Body of pancreas (tissue), 4 donors: ENCODE measurements around the gene FLYWCH1.

Experiments
- CTCF ChIP-seq, 7 experiments: fragments of 450-650 bp in 4 of 7; fragments of 200-600 bp in 3 of 7; sonication (generic) in 3 of 7; IDR thresholded peaks; one replicate each; pipeline ENCODE4 v1.5.1; 2016 to 2019; ENCODE audit warnings: antibody characterized with exemption in 7 of 7
- POLR2A ChIP-seq, 3 donors: fragments of 450-650 bp; IDR thresholded peaks; one replicate each; pipeline ENCODE4 v1.6.1; 2016; ENCODE audit warnings: antibody characterized with exemption in 3 of 3, mild to moderate bottlenecking in 2 of 3

GRCh38 chr16:2904100-2904921 is 7.4 kb upstream of the FLYWCH1 start:
- TF ChIP-seq CTCF (IDR thresholded peaks at IDR 0.05) (peak; percentile 93 to 96 (median 95)), POLR2A (IDR thresholded peaks at IDR 0.05) (peak; percentile 38 to 77 (median 74))
